GM23248 (cell line): ENCODE measurements around the gene THG1L. TPM values are rescaled to one million over a fixed set of nuclear protein-coding genes. Genes with fewer than 3 reads are reported as not detected.
A peak's percentile ranks its signal among the peaks of the same experiment; 100 is the strongest.

Experiments
- DNase-seq: peaks from one replicate; pipeline ENCODE4 v3.0.0-alpha.2; 2015
- H2AFZ ChIP-seq: fragments of 200-600 bp; sonication (generic); 2 replicates; pipeline ENCODE4 v1.6.1; 2016; ENCODE audit warnings: antibody characterized with exemption
- H3F3A ChIP-seq: fragments of 200-600 bp; sonication (generic); 2 replicates; pipeline ENCODE4 v1.6.1; 2016; ENCODE audit warnings: mild to moderate bottlenecking, antibody characterized with exemption, mixed run types; ENCODE audit not compliant: insufficient read depth
- H3K27ac ChIP-seq: fragments of 200-600 bp; sonication (generic); 2 replicates; pipeline ENCODE4 v1.5.1; 2016; ENCODE audit warnings: mild to moderate bottlenecking
- H3K27me3 ChIP-seq: fragments of 200-600 bp; sonication (generic); replicated peaks from 2 replicates; pipeline ENCODE4 v1.6.1; 2016; ENCODE audit warnings: mild to moderate bottlenecking; ENCODE audit not compliant: insufficient read depth
- H3K36me3 ChIP-seq: fragments of 200-600 bp; sonication (generic); 2 replicates; pipeline ENCODE4 v1.6.1; 2016; ENCODE audit warnings: low read depth, mild to moderate bottlenecking
- H3K4me1 ChIP-seq: fragments of 200-600 bp; sonication (generic); 2 replicates; pipeline ENCODE4 v1.6.1; 2016; ENCODE audit warnings: mild to moderate bottlenecking; ENCODE audit not compliant: insufficient read depth
- H3K4me2 ChIP-seq: fragments of 200-600 bp; sonication (generic); one replicate; pipeline ENCODE4 v1.6.1; 2016; ENCODE audit warnings: mild to moderate bottlenecking; ENCODE audit not compliant: unreplicated experiment
- H3K4me3 ChIP-seq: fragments of 200-600 bp; sonication (generic); 2 replicates; pipeline ENCODE4 v1.5.1; 2016; ENCODE audit warnings: mild to moderate bottlenecking
- H3K79me2 ChIP-seq: fragments of 200-600 bp; sonication (generic); 2 replicates; pipeline ENCODE4 v1.6.1; 2016; ENCODE audit warnings: mild to moderate bottlenecking; ENCODE audit not compliant: insufficient read depth
- H3K9ac ChIP-seq: fragments of 200-600 bp; sonication (generic); 2 replicates; pipeline ENCODE4 v1.6.1; 2016; ENCODE audit warnings: mild to moderate bottlenecking
- H3K9me2 ChIP-seq: fragments of 200-600 bp; sonication (generic); 2 replicates; pipeline ENCODE4 v1.6.1; 2016; ENCODE audit warnings: mixed run types, mild to moderate bottlenecking, moderate library complexity; ENCODE audit not compliant: insufficient read depth
- H3K9me3 ChIP-seq: fragments of 200-600 bp; sonication (generic); one replicate; pipeline ENCODE4 v1.6.1; 2017; ENCODE audit warnings: low read depth
- H4K20me1 ChIP-seq: fragments of 200-600 bp; sonication (generic); 2 replicates; pipeline ENCODE4 v1.6.0; 2016; ENCODE audit not compliant: insufficient read depth
- EZH2 ChIP-seq: fragments of 200-600 bp; sonication (generic); IDR thresholded peaks from 2 replicates; pipeline ENCODE4 v1.6.1; 2018; ENCODE audit warnings: antibody characterized with exemption, mild to moderate bottlenecking; ENCODE audit not compliant: insufficient read depth, poor library complexity, severe bottlenecking
- EZH2phosphoT487 ChIP-seq: fragments of 200-600 bp; sonication (generic); IDR thresholded peaks from 2 replicates; pipeline ENCODE4 v1.6.1; 2018; ENCODE audit warnings: antibody characterized with exemption, moderate library complexity, mild to moderate bottlenecking, low read depth; ENCODE audit not compliant: insufficient read depth
- WGBS, 2 experiments: methylation state at CpG; one replicate each; pipeline ENCODE4 v1.1.6; 2015 to 2017; ENCODE audit warnings: low lambda C conversion rate in 2 of 2, low coverage in 1 of 2; ENCODE audit errors: missing lambda C conversion rate in 2 of 2; 5-methylcytosine and 5-hydroxymethylcytosine counted together
- in situ Hi-C: fragments of 300-500 bp; cut with MboI; formaldehyde crosslinking; loops from 2 replicates; pipeline ENCODE4 v1.15.0; 2020
- polyA plus RNA-seq: library from polyadenylated mRNA; unstranded; fragments of >200 nt; fragmentation: Nextera tagmentation; extraction: Ambion mirVana; gene quantifications from 2 replicates; pipeline ENCODE4 v1.2.1, GENCODE V29; 2016
- total RNA-seq: library from RNA; depleted of rRNA; stranded (reverse); fragments of >200 nt; shearing (Covaris generic); gene quantifications from 2 replicates; pipeline ENCODE4 v1.2.3, GENCODE V29; 2014

THG1L gene
- total and polyA plus RNA-seq, 2 experiments from 2014 or later: 8.9 to 10.3 TPM

- in situ Hi-C loops: loop anchor here (25.0 kb wide), 1 partner anchor 397 kb away; a partner anchor contains a TSS
- no peak for DNase-seq
- Histone ChIP-seq H3K27me3 (no peaks in the 10 kb centered on the region), H3K4me3 (no peak overlapping the region), H3K9me3 (no peaks in the 10 kb centered on the region), H4K20me1 (no peaks in the 10 kb centered on the region), H3F3A (peaks cover 8% of the 10 kb centered on the region; the same call in 1 of the 2 replicates), H3K36me3 (peaks cover 7% of the 10 kb centered on the region; the same call in 1 of the 2 replicates), H3K9me2 (no peaks in the 10 kb centered on the region), H3K4me1 (0 out of 2 replicates have a peak, but pooled peaks cover 3% of the 10 kb centered on the region), H2AFZ (no peak overlapping the region), H3K79me2 (no peaks in the 10 kb centered on the region; the same call in 1 of the 2 replicates), H3K9ac (no peak overlapping the region), H3K27ac (no peak overlapping the region), H3K4me2 (no peak overlapping the region)
- no peak for TF ChIP-seq EZH2phosphoT487
- TF ChIP-seq EZH2: no peak
- 89 to 90% methylated on average over 7 of the region's 7 CpGs for WGBS, 2 experiments
Measured at GRCh38 chr5:157734436-157734835, 3.2 kb downstream of the THG1L start.

- Histone ChIP-seq H3K27ac (no peak overlapping the region), H3K4me3 (no peak overlapping the region), H3K27me3 (no peaks in the 10 kb centered on the region), H3K79me2 (no peaks in the 10 kb centered on the region; the same call in 1 of the 2 replicates), H2AFZ (no peak overlapping the region), H4K20me1 (no peaks in the 10 kb centered on the region), H3F3A (peaks cover 8% of the 10 kb centered on the region; the same call in 1 of the 2 replicates), H3K9me2 (no peaks in the 10 kb centered on the region), H3K4me2 (no peak overlapping the region), H3K36me3 (peaks cover 7% of the 10 kb centered on the region; the same call in 1 of the 2 replicates), H3K9ac (no peak overlapping the region), H3K9me3 (no peaks in the 10 kb centered on the region), H3K4me1 (0 out of 2 replicates have a peak, but pooled peaks cover 3% of the 10 kb centered on the region)
- WGBS, 2 experiments: 76 to 82% methylated on average over 6 of the region's 6 CpGs
- no peak for DNase-seq
- TF ChIP-seq EZH2phosphoT487: no peak
- TF ChIP-seq EZH2: no peak
- in situ Hi-C loops: loop anchor here (25.0 kb wide), 1 partner anchor 399 kb away; a partner anchor contains a TSS
Measured at GRCh38 chr5:157735991-157736390, 4.8 kb downstream of the THG1L start.

GRCh38 chr5:157739388-157740228 is 8.4 kb downstream of the THG1L start:
- Histone ChIP-seq H3K4me2 (no peak overlapping the region), H3K4me1 (no peaks in the 10 kb centered on the region), H2AFZ (no peak overlapping the region), H3K27me3 (no peaks in the 10 kb centered on the region), H3K9ac (no peak overlapping the region), H3K36me3 (peaks cover 7% of the 10 kb centered on the region; the same call in 1 of the 2 replicates), H3K79me2 (no peaks in the 10 kb centered on the region), H3K9me3 (no peaks in the 10 kb centered on the region), H3F3A (no peaks in the 10 kb centered on the region), H3K27ac (no peak overlapping the region), H3K4me3 (no peak overlapping the region), H3K9me2 (no peaks in the 10 kb centered on the region), H4K20me1 (no peaks in the 10 kb centered on the region)
- TF ChIP-seq EZH2 (no peak), EZH2phosphoT487 (no peak)
- in situ Hi-C loops: loop anchor here (25.0 kb wide), 1 partner anchor 402 kb away; a partner anchor contains a TSS
- no peak for DNase-seq
- WGBS, 2 experiments: 88 to 89% methylated on average over 12 of the region's 12 CpGs

- H3K9me2 ChIP-seq: no peaks in the 10 kb centered on the region
- in situ Hi-C loops: loop anchor here (25.0 kb wide), 1 partner anchor 403 kb away; a partner anchor contains a TSS
- 70 to 71% methylated on average over 3 of the region's 3 CpGs for WGBS, 2 experiments
- DNase-seq: peak; percentile 36
- no peak for TF ChIP-seq EZH2phosphoT487
- TF ChIP-seq EZH2: no peak
- no peaks in the 10 kb centered on the region for H3K27me3 ChIP-seq
- no peak overlapping the region for H3K4me3 ChIP-seq
- H4K20me1 ChIP-seq: no peaks in the 10 kb centered on the region
- H3K27ac ChIP-seq: no peak overlapping the region
- no peaks in the 10 kb centered on the region for H3K79me2 ChIP-seq
- no peaks in the 10 kb centered on the region for H3F3A ChIP-seq
- H3K4me1 ChIP-seq: no peaks in the 10 kb centered on the region
- H3K4me2 ChIP-seq: no peak overlapping the region
- no peak overlapping the region for H2AFZ ChIP-seq
- peaks cover 7% of the 10 kb centered on the region; the same call in 1 of the 2 replicates for H3K36me3 ChIP-seq
- H3K9me3 ChIP-seq: no peaks in the 10 kb centered on the region
- H3K9ac ChIP-seq: no peak overlapping the region
Measured at GRCh38 chr5:157740229-157740610, 9.0 kb downstream of the THG1L start.
